Measurements from ENCODE around the gene UHRF2.

The UHRF2 gene

DNA sequence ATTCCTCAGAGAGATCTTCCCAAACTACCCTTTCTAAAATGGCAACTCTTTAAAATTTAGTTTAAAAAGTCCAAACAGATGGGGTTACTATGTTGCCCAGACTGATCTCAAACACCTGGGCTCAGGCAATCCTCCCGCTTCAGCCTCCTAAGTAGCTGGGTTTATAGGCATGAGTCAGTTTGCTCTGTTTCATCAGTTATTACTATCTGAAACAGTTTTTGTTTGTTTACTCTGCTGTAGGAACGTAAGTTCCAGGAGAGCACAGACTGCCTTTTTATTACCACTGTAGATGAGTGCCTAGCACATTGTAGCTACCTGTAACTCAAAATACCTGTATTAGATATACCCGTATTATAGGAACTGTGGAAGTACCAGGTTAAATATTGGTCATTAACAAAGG, 89.4 kb downstream of the UHRF2 start:
- Histone ChIP-seq H3K18ac (ENCODE audit: low read length) (no peak overlapping the region), H3K4ac (ENCODE audit: low read depth, low read length) (no peak overlapping the region), H2AFZ (ENCODE audit: insufficient read depth, low read length, poor library complexity) (no peak overlapping the region), H3K27ac (ENCODE audit: low read depth, low read length) (no peak overlapping the region), H4K91ac (ENCODE audit: low read depth, low read length) (no peak overlapping the region), H3K9me3 (ENCODE audit: insufficient read depth, low read depth, low read length) (no peaks in the 10 kb centered on the region), H3K79me1 (ENCODE audit: low read length) (no peaks in the 10 kb centered on the region), H4K12ac (ENCODE audit: low read depth, low read length) (no peak overlapping the region), H2AK5ac (ENCODE audit: low read length) (no peak overlapping the region), H3K4me1 (ENCODE audit: control insufficient read depth in 1 of 2, insufficient read depth in 2 of 2, low read length in 2 of 2) (no peaks in the 10 kb centered on the region), H2BK120ac (ENCODE audit: insufficient read depth, low read length, poor library complexity) (no peak overlapping the region), H3K4me2 (ENCODE audit: low read length) (no peak overlapping the region), H3K36me3 (ENCODE audit: control insufficient read depth in 1 of 2, insufficient read depth in 2 of 2, low read length in 2 of 2) (peaks cover 10 to 21% of the 10 kb centered on the region in 2 experiments), H3K4me3 (ENCODE audit: low read depth, low read length) (no peak overlapping the region), H4K8ac (ENCODE audit: low read depth, low read length) (no peak overlapping the region), H3K14ac (ENCODE audit: low read length) (no peak overlapping the region), H3K23ac (ENCODE audit: low read length) (no peak overlapping the region), H3K9ac (ENCODE audit: low read length) (no peak overlapping the region), H3K27me3 (ENCODE audit: insufficient read depth, low read length) (no peaks in the 10 kb centered on the region), H2BK5ac (ENCODE audit: low read depth, low read length, poor library complexity) (no peak overlapping the region), H3K79me2 (ENCODE audit: control insufficient read depth, insufficient read depth, low read length, poor library complexity) (no peaks in the 10 kb centered on the region), H2BK12ac (ENCODE audit: low read length) (no peak overlapping the region)
- WGBS (ENCODE audit: extremely low coverage, insufficient coverage, insufficient read length): no CpG with 5 or more reads among the region's 3 CpGs
- DNase-seq: no peak

DNA sequence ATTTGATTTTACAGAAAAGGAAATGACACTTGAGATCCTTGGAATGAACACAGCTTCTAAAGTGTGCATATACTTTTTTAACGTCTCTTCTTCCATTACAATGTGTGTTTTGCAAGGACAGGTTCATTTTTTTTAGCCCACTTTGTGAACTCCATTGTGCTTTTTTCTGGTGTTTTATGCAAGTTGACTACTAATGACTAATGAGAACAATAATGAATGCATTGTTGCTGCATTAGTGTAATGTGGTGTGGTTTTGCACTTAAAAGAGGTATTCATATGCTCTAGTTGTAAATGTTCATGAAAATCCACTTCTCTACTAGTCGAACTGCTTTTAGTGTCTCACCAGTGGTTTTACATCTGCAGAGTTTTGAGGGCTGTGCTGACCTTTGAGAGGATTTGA, 93.6 kb downstream of the UHRF2 start:
- no peak overlapping the region for H3K4ac ChIP-seq (ENCODE audit: low read depth, low read length)
- H2BK12ac ChIP-seq (ENCODE audit: low read length): no peak overlapping the region
- no peak overlapping the region for H4K91ac ChIP-seq (ENCODE audit: low read depth, low read length)
- no peak overlapping the region for H3K4me3 ChIP-seq (ENCODE audit: low read depth, low read length)
- WGBS (ENCODE audit: extremely low coverage, insufficient coverage, insufficient read length): no CpG with 5 or more reads among the region's 2 CpGs
- H3K9me3 ChIP-seq (ENCODE audit: insufficient read depth, low read depth, low read length): no peaks in the 10 kb centered on the region
- peaks cover 10 to 15% of the 10 kb centered on the region in 2 experiments for H3K36me3 ChIP-seq (ENCODE audit: control insufficient read depth in 1 of 2, insufficient read depth in 2 of 2, low read length in 2 of 2)
- no peak overlapping the region for H3K4me2 ChIP-seq (ENCODE audit: low read length)
- no peak overlapping the region for H4K12ac ChIP-seq (ENCODE audit: low read depth, low read length)
- H3K79me2 ChIP-seq (ENCODE audit: control insufficient read depth, insufficient read depth, low read length, poor library complexity): no peaks in the 10 kb centered on the region
- H3K79me1 ChIP-seq (ENCODE audit: low read length): no peaks in the 10 kb centered on the region
- H3K27ac ChIP-seq (ENCODE audit: low read depth, low read length): no peak overlapping the region
- no peak overlapping the region for H2BK5ac ChIP-seq (ENCODE audit: low read depth, low read length, poor library complexity)
- H3K4me1 ChIP-seq (ENCODE audit: control insufficient read depth in 1 of 2, insufficient read depth in 2 of 2, low read length in 2 of 2): no peaks in the 10 kb centered on the region
- H3K14ac ChIP-seq (ENCODE audit: low read length): no peak overlapping the region
- H2BK120ac ChIP-seq (ENCODE audit: insufficient read depth, low read length, poor library complexity): no peak overlapping the region
- H3K9ac ChIP-seq (ENCODE audit: low read length): no peak overlapping the region
- H2AK5ac ChIP-seq (ENCODE audit: low read length): no peak overlapping the region
- no peak overlapping the region for H4K8ac ChIP-seq (ENCODE audit: low read depth, low read length)
- no peaks in the 10 kb centered on the region for H3K27me3 ChIP-seq (ENCODE audit: insufficient read depth, low read length)
- H3K23ac ChIP-seq (ENCODE audit: low read length): no peak overlapping the region
- no peak overlapping the region for H2AFZ ChIP-seq (ENCODE audit: insufficient read depth, low read length, poor library complexity)
- no peak overlapping the region for H3K18ac ChIP-seq (ENCODE audit: low read length)
- DNase-seq: no peak

DNA sequence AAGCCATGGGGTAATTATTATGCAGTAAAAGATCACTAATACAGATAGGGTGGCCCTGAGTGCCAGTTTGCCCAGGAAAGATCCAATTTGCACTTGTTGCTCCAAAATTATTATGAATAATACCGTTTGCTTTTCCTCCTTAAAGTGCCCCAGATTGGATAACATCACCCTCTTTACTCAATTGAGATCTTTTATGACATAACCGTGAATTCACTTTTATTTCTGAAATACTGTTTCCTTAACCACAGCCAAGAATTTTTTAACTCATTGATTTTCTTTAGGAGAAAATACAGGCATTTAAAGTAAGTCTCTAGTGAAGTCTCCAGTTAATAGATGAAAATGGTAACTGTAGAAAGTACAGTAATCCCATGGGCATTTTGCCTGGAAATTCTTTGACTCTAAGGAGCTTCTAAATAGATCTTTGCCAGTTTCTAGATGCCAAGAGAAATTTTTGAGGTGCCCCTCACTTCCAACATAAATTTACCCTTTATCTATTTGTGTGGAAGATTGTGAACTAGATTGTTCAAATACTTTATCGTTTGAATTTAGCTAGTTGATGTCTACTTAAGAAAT, 99.2 kb downstream of the UHRF2 start:
- no CpG with 5 or more reads among the region's 3 CpGs for WGBS (ENCODE audit: extremely low coverage, insufficient coverage, insufficient read length)
- no peak overlapping the region for H4K91ac ChIP-seq (ENCODE audit: low read depth, low read length)
- no peak overlapping the region for H2AFZ ChIP-seq (ENCODE audit: insufficient read depth, low read length, poor library complexity)
- H2BK5ac ChIP-seq (ENCODE audit: low read depth, low read length, poor library complexity): no peak overlapping the region
- H3K27ac ChIP-seq (ENCODE audit: low read depth, low read length): no peak overlapping the region
- no peak overlapping the region for H3K4ac ChIP-seq (ENCODE audit: low read depth, low read length)
- H3K27me3 ChIP-seq (ENCODE audit: insufficient read depth, low read length): no peaks in the 10 kb centered on the region
- no peak overlapping the region for H2BK120ac ChIP-seq (ENCODE audit: insufficient read depth, low read length, poor library complexity)
- no peak overlapping the region for H3K14ac ChIP-seq (ENCODE audit: low read length)
- no peaks in the 10 kb centered on the region for H3K79me1 ChIP-seq (ENCODE audit: low read length)
- H3K9ac ChIP-seq (ENCODE audit: low read length): no peak overlapping the region
- H3K4me3 ChIP-seq (ENCODE audit: low read depth, low read length): no peak overlapping the region
- no peaks in the 10 kb centered on the region for H3K79me2 ChIP-seq (ENCODE audit: control insufficient read depth, insufficient read depth, low read length, poor library complexity)
- H2BK12ac ChIP-seq (ENCODE audit: low read length): no peak overlapping the region
- H3K18ac ChIP-seq (ENCODE audit: low read length): no peak overlapping the region
- H4K12ac ChIP-seq (ENCODE audit: low read depth, low read length): no peak overlapping the region
- no peak for DNase-seq
- H3K23ac ChIP-seq (ENCODE audit: low read length): no peak overlapping the region
- H3K4me2 ChIP-seq (ENCODE audit: low read length): no peak overlapping the region
- no peak overlapping the region for H2AK5ac ChIP-seq (ENCODE audit: low read length)
- no peak overlapping the region for H4K8ac ChIP-seq (ENCODE audit: low read depth, low read length)
- H3K4me1 ChIP-seq (ENCODE audit: control insufficient read depth in 1 of 2, insufficient read depth in 2 of 2, low read length in 2 of 2): no peaks in the 10 kb centered on the region
- no peaks in the 10 kb centered on the region for H3K9me3 ChIP-seq (ENCODE audit: insufficient read depth, low read depth, low read length)
- H3K36me3 ChIP-seq (ENCODE audit: control insufficient read depth in 1 of 2, insufficient read depth in 2 of 2, low read length in 2 of 2): peaks cover 3 to 5% of the 10 kb centered on the region in 2 experiments

DNA sequence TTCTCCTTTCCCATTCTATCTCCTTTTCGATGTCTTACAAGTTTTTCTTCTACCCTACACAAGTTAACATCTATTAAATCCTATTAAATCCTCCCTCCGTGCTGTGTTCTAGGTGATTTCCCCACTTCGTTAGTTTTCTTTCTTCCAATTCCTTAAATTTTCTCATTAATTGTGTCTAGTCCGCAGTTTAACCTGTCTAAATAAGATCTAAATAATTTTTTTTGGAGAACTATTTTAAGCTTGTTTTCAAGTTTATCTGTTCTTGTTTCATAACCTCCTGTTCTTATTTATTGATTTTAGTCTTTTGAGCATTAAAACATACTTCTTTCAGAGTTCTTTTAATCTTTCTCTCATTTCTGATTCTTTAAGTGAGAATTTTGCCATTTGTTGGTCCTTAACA, 109.3 kb downstream of the UHRF2 start:
- H3K79me1 ChIP-seq (ENCODE audit: low read length): no peaks in the 10 kb centered on the region
- H3K27ac ChIP-seq (ENCODE audit: low read depth, low read length): no peak overlapping the region
- H3K79me2 ChIP-seq (ENCODE audit: control insufficient read depth, insufficient read depth, low read length, poor library complexity): no peaks in the 10 kb centered on the region
- no peak overlapping the region for H2BK120ac ChIP-seq (ENCODE audit: insufficient read depth, low read length, poor library complexity)
- H2BK5ac ChIP-seq (ENCODE audit: low read depth, low read length, poor library complexity): no peak overlapping the region
- no peak overlapping the region for H3K9ac ChIP-seq (ENCODE audit: low read length)
- H3K9me3 ChIP-seq (ENCODE audit: insufficient read depth, low read depth, low read length): no peaks in the 10 kb centered on the region
- no peak overlapping the region for H4K12ac ChIP-seq (ENCODE audit: low read depth, low read length)
- H4K8ac ChIP-seq (ENCODE audit: low read depth, low read length): no peak overlapping the region
- H2BK12ac ChIP-seq (ENCODE audit: low read length): no peak overlapping the region
- H3K4me3 ChIP-seq (ENCODE audit: low read depth, low read length): no peak overlapping the region
- H3K4me1 ChIP-seq (ENCODE audit: control insufficient read depth in 1 of 2, insufficient read depth in 2 of 2, low read length in 2 of 2): no peaks in the 10 kb centered on the region
- no peak overlapping the region for H3K4me2 ChIP-seq (ENCODE audit: low read length)
- 100% methylated on average over 1 of the region's 4 CpGs for WGBS (ENCODE audit: extremely low coverage, insufficient coverage, insufficient read length)
- H4K91ac ChIP-seq (ENCODE audit: low read depth, low read length): no peak overlapping the region
- no peak overlapping the region for H3K14ac ChIP-seq (ENCODE audit: low read length)
- no peak overlapping the region for H3K18ac ChIP-seq (ENCODE audit: low read length)
- H2AFZ ChIP-seq (ENCODE audit: insufficient read depth, low read length, poor library complexity): no peak overlapping the region
- DNase-seq: no peak
- H3K23ac ChIP-seq (ENCODE audit: low read length): no peak overlapping the region
- no peaks in the 10 kb centered on the region for H3K27me3 ChIP-seq (ENCODE audit: insufficient read depth, low read length)
- H3K36me3 ChIP-seq (ENCODE audit: control insufficient read depth in 1 of 2, insufficient read depth in 2 of 2, low read length in 2 of 2): no peaks in the 10 kb centered on the region
- no peak overlapping the region for H2AK5ac ChIP-seq (ENCODE audit: low read length)
- no peak overlapping the region for H3K4ac ChIP-seq (ENCODE audit: low read depth, low read length)

Measured in trophoblast cell (in vitro differentiated cells and primary cell).